ENCODE measurements around the gene NRN1L. TPM values are rescaled to one million over a fixed set of nuclear protein-coding genes. Genes with fewer than 3 reads are reported as not detected.
A peak's percentile ranks its signal among the peaks of the same experiment; 100 is the strongest.
"Not testable (repeated sequence)": the region's sequence is repeated elsewhere in the genome, so short reads cannot be mapped to it uniquely, and the experiment has no call there.

NRN1L gene
- total RNA-seq, 3 donors from 2014 or later, result not detected

- DNase-seq, result no peak
These were observed 24.5 kb downstream of the NRN1L start for GRCh38 chr16:67909056-67909742.

DNA sequence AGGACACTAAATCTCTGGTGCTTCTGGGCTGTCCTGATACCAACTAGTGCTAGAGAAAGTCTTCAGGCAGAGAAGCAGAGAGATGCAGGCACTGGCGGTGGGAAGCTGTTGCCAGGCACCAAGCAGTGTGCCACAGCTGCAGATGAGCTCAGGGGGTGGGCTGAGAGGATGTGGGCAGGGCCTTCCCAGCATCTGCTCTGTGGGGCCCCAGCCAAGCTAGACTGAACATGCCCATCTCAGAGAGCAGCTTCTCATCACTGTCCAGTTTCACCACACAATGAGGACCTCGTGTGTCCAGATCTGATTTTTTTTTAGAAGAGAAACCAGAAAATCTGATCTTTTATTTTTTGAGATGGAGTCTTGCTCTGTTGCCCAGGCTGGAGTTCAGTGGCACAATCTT lies 25.5 kb downstream of the NRN1L start:
- Mint-ChIP-seq H3K27me3 (ENCODE audit: low read depth) (no peaks in the 10 kb centered on the region), H3K9me3 (no peaks in the 10 kb centered on the region), H3K4me1 (ENCODE audit: low read depth) (peaks cover 9% of the 10 kb centered on the region), H3K4me3 (no peak overlapping the region), H3K36me3 (ENCODE audit: insufficient read depth) (peaks cover 18% of the 10 kb centered on the region)
- peak; percentile 41 to 51 for ATAC-seq
- no peak for DNase-seq

More at GRCh38 chr16:67909056-67909742, 24.5 kb downstream of the NRN1L start:
- no peaks in the 10 kb centered on the region for H3K27me3 Mint-ChIP-seq (ENCODE audit: low read depth)
- H3K4me1 Mint-ChIP-seq (ENCODE audit: low read depth), result peaks cover 6% of the 10 kb centered on the region
- H3K36me3 Mint-ChIP-seq (ENCODE audit: insufficient read depth), result peaks cover 12% of the 10 kb centered on the region
- no peaks in the 10 kb centered on the region for H3K9me3 Mint-ChIP-seq
- ATAC-seq, result no peak
- no peak overlapping the region for H3K4me3 Mint-ChIP-seq

DNA sequence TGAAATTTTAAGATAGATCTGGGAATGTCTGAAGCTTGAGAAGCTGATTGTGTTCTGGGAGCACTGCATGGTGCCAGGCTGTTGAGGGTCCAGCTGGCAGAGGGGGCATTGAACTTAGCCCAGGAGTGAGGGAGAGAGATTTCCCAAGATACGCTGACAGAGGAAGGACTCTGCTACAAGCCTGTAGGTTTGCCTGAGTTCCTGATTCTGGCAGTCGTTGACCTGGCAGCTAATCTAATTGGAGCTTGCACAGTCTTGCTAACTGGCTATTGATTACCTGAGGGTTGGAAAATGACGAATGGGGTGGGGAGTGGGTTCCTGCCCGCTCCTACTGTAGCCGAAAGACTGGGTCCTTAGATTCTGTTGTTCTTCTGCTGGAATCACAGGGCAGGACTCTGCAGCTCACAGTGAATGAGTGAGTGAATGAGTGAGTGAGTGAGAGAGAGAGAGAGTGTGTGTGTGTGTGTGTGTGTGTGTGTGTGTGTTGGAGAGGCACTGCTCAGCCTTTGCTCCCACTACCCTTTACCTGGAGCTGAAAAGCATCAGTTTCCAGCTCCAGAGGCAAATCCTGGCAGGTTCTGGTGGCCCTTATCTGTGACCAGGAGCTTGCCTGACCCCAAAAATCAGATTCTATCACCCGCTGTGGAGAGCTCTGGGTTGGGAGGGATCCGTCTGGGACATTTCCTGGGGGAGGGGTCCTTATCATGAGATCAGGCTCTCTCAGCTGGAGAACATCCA lies 30.2 kb downstream of the NRN1L start:
- DNase-seq (no peak), ATAC-seq (no peak)
- H3K4me1 Mint-ChIP-seq (ENCODE audit: low read depth), result peaks cover 25% of the 10 kb centered on the region
- no peaks in the 10 kb centered on the region for H3K9me3 Mint-ChIP-seq
- H3K27me3 Mint-ChIP-seq (ENCODE audit: low read depth), result no peaks in the 10 kb centered on the region
- peaks cover 19% of the 10 kb centered on the region for H3K36me3 Mint-ChIP-seq (ENCODE audit: insufficient read depth)
- H3K4me3 Mint-ChIP-seq, result no peak overlapping the region

DNA sequence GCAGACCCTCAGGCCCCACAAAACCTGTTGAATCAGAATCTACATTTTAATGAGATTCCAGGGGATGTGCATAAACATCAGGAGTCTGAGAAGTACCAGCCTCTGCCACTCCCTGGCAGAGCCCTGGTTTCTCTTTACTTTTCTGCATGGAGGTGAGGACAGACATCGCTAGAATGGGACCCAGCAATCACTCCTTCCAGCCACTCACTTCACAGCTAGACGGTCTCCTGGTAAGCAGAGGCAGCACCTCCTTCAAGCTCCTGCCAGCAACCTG lies 30.7 kb downstream of the NRN1L start:
- not testable (repeated sequence) for ATAC-seq; H3K27me3 Mint-ChIP-seq (ENCODE audit: low read depth); DNase-seq; H3K4me3 Mint-ChIP-seq; H3K9me3 Mint-ChIP-seq
- Mint-ChIP-seq H3K36me3 (ENCODE audit: insufficient read depth) (peaks cover 17% of the 10 kb centered on the region), H3K4me1 (ENCODE audit: low read depth) (peaks cover 24% of the 10 kb centered on the region)

DNA sequence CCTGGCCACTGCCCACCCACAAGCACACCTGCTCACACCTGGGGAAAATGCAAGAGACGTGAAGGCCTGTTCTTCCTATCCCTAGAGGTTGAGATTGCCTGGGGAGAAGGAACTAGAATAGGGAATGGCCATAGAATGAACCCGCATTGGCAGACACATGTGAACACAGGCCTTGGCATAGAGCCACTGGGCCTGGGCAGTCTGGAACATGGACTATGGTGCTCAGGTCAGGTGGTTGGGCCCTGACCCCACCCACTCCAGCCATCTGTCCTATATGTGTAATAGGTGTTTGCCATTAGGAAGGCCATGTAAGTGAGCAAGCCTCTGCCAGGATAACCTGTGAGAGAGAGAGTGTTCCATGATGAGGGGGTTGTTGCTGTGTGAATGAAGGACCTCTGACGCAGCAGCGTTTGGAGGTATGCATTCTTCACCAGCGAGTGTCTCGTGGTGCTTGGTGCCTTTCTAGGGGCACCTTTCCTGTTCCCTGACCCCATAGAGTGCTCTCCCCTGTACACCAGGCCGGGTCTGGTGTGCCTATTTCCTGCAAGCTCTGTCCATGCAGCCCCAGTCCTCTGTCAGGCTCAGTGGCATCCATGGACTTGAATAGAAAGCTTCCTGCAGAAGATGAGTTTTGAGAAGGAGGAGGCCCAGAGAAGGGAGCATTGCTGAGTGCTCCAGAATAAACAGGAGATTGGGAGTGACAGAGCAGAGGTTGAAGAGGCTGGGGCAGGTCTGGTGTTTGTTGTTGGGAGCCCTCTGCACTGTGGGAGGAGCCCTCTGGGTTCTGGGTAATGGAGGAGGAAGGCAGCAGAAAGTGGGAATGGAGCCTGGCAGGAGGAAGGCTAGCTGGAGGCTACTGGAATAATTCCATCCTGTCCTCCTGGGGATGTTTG lies 31.4 kb downstream of the NRN1L start:
- H3K4me1 Mint-ChIP-seq (ENCODE audit: low read depth), result peaks cover 24% of the 10 kb centered on the region
- H3K27me3 Mint-ChIP-seq (ENCODE audit: low read depth), result no peaks in the 10 kb centered on the region
- ATAC-seq (no peak), DNase-seq (no peak)
- H3K36me3 Mint-ChIP-seq (ENCODE audit: insufficient read depth), result peaks cover 15% of the 10 kb centered on the region
- H3K9me3 Mint-ChIP-seq, result no peaks in the 10 kb centered on the region
- H3K4me3 Mint-ChIP-seq, result no peak overlapping the region

GRCh38 chr16:67917140-67917851 lies 32.6 kb downstream of the NRN1L start:
- H3K9me3 Mint-ChIP-seq, result no peaks in the 10 kb centered on the region
- no peak for DNase-seq
- no peaks in the 10 kb centered on the region for H3K27me3 Mint-ChIP-seq (ENCODE audit: low read depth)
- peaks cover 17% of the 10 kb centered on the region for H3K36me3 Mint-ChIP-seq (ENCODE audit: insufficient read depth)
- peaks cover 31% of the 10 kb centered on the region for H3K4me1 Mint-ChIP-seq (ENCODE audit: low read depth)
- ATAC-seq, result peak; percentile 2 to 23
- no peak overlapping the region for H3K4me3 Mint-ChIP-seq

DNA sequence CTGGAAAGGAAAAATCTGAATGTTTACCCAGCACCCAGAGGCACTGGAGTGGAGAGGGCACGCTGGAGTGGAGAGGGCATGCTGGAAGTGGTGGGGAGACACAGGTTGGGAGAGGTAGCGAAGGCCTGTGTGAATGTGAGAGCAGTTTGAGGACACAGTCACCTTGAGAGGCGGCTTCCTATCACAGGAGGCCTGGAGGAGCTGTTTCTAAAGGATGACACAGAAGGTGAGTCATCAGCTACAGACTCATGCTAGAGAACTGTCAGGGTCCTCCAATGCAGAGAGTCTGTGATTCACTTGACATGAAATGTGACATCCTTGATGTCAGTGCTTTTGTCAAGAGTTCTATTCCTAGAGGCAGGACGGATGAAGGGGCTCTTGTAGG lies 33.2 kb downstream of the NRN1L start:
- H3K9me3 Mint-ChIP-seq, result no peaks in the 10 kb centered on the region
- H3K27me3 Mint-ChIP-seq (ENCODE audit: low read depth), result no peaks in the 10 kb centered on the region
- peaks cover 19% of the 10 kb centered on the region for H3K36me3 Mint-ChIP-seq (ENCODE audit: insufficient read depth)
- H3K4me1 Mint-ChIP-seq (ENCODE audit: low read depth), result peaks cover 32% of the 10 kb centered on the region
- no peak overlapping the region for H3K4me3 Mint-ChIP-seq
- DNase-seq (peak; percentile 26), ATAC-seq (peak; percentile 100)

GRCh38 chr16:67919622-67920221 lies 35.0 kb downstream of the NRN1L start:
- H3K9me3 Mint-ChIP-seq, result no peaks in the 10 kb centered on the region
- H3K4me1 Mint-ChIP-seq (ENCODE audit: low read depth), result peaks cover 32% of the 10 kb centered on the region
- no peaks in the 10 kb centered on the region for H3K27me3 Mint-ChIP-seq (ENCODE audit: low read depth)
- no peak for ATAC-seq
- H3K4me3 Mint-ChIP-seq, result no peak overlapping the region
- peaks cover 14% of the 10 kb centered on the region for H3K36me3 Mint-ChIP-seq (ENCODE audit: insufficient read depth)
- no peak for DNase-seq

- Mint-ChIP-seq H3K4me3 (no peak overlapping the region), H3K9me3 (no peaks in the 10 kb centered on the region), H3K27me3 (ENCODE audit: low read depth) (no peaks in the 10 kb centered on the region), H3K36me3 (ENCODE audit: insufficient read depth) (peaks cover 7% of the 10 kb centered on the region), H3K4me1 (ENCODE audit: low read depth) (peaks cover 25% of the 10 kb centered on the region)
- no peak for ATAC-seq
- DNase-seq, result no peak
These were observed 37.5 kb downstream of the NRN1L start for GRCh38 chr16:67922221-67922620.

DNA sequence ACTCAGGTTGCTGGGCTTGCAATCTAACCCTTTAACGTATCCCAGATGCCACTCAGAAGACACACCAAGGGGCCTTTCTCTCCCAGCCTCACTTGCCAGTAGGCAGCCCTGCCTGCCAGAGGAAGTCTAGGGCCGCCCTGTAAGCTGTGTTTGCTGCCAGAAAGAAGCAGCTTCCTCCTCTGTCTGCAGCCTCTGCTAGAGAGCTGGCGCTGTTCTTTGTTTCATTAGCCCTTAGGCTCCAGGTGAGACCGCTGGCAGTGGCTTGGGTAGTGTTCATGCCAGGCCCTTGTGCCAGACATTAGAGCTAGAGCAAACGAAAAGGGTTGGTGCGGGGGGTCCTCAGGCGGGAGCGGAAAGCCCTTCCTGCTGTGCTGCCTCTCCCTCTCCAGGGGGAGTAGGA lies 38.1 kb downstream of the NRN1L start:
- no peak for DNase-seq
- no peak for ATAC-seq
- Mint-ChIP-seq H3K4me3 (no peak overlapping the region), H3K4me1 (ENCODE audit: low read depth) (peaks cover 20% of the 10 kb centered on the region), H3K36me3 (ENCODE audit: insufficient read depth) (peaks cover 7% of the 10 kb centered on the region), H3K9me3 (no peaks in the 10 kb centered on the region), H3K27me3 (ENCODE audit: low read depth) (no peaks in the 10 kb centered on the region)

DNA sequence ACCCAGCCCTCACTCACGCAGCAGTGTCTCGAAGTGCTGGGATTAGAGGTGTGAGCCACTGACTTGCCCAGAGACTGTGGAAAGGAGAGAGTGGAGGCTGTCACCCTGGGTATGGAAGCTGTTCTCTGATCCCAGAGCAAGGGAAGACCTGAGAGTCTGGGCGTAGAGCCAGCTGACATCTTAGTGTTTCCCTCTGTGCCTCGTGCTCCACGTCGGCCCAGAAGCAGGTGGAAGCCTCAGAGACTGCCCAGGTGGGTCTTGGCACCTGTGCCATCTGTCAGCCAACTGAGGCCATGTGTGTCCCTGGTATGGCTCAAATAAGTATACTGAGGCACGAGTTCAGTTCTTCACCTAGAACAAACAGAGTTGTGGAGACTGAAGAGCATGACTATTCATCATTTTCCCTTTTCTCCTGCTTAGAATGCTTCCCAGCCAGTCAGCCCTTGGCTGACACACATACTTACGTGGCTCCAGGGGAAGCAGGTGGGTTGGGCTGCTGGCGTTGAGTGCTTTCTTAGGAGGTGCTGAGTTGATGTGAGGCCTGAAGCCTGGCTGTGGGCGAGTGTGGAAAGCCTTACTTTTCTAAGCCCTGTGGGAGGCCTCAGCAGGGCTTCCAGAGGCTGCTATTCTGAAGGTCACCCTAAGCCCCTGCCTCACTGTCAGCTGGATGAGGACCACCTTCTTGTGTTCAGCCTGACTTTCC lies 38.9 kb downstream of the NRN1L start:
- DNase-seq (no peak), ATAC-seq (no peak)
- Mint-ChIP-seq H3K4me3 (no peak overlapping the region), H3K36me3 (ENCODE audit: insufficient read depth) (peaks cover 4% of the 10 kb centered on the region), H3K9me3 (no peaks in the 10 kb centered on the region), H3K27me3 (ENCODE audit: low read depth) (no peaks in the 10 kb centered on the region), H3K4me1 (ENCODE audit: low read depth) (peaks cover 14% of the 10 kb centered on the region)

GRCh38 chr16:67924140-67924906 lies 39.6 kb downstream of the NRN1L start:
- Mint-ChIP-seq H3K9me3 (no peaks in the 10 kb centered on the region), H3K4me3 (no peak overlapping the region), H3K36me3 (ENCODE audit: insufficient read depth) (peaks cover 4% of the 10 kb centered on the region), H3K4me1 (ENCODE audit: low read depth) (peaks cover 14% of the 10 kb centered on the region), H3K27me3 (ENCODE audit: low read depth) (no peaks in the 10 kb centered on the region)
- DNase-seq (no peak), ATAC-seq (no peak)
